Breast epithelium (tissue), 4 donors: ENCODE results near the gene CROCC2. TPM values are rescaled to one million over a fixed set of nuclear protein-coding genes. Genes with fewer than 3 reads are reported as not detected.

ENCODE experiments used
- DNase-seq, 2 donors: peaks; one replicate each; pipeline ENCODE4 v3.0.0-alpha.2; 2019; ENCODE audit warnings: low spot score in 2 of 2
- H3K27ac ChIP-seq, 2 donors: fragments of 200-600 bp; sonication (generic) in 1 of 2; one replicate each; pipeline ENCODE4 v1.5.1; 2016 to 2019; ENCODE audit warnings: mild to moderate bottlenecking in 1 of 2
- H3K27me3 ChIP-seq, 2 donors: fragments of 200-600 bp; sonication (generic) in 1 of 2; one replicate each; pipeline versions ENCODE4 v1.5.1 to v1.6.0; 2017 to 2019; ENCODE audit warnings: control low read depth in 1 of 2, mild to moderate bottlenecking in 1 of 2
- H3K36me3 ChIP-seq: fragments of 200-600 bp; one replicate; pipeline ENCODE4 v1.5.1; 2019
- H3K4me1 ChIP-seq, 2 donors: fragments of 200-600 bp; sonication (generic); one replicate each; pipeline ENCODE4 v1.5.1; 2016 to 2019; ENCODE audit warnings: control low read depth in 1 of 2
- H3K4me3 ChIP-seq, 3 donors: fragments of 200-600 bp; sonication (generic); 1 replicate in 2 of 3; 2 replicates in 1 of 3; pipeline ENCODE4 v1.5.1; 2016 to 2019; ENCODE audit warnings: mild to moderate bottlenecking in 3 of 3, moderate library complexity in 2 of 3
- H3K9me3 ChIP-seq, 2 donors: fragments of 200-600 bp; sonication (generic) in 1 of 2; one replicate each; pipeline ENCODE4 v1.5.1; 2016 to 2019; ENCODE audit warnings: control low read depth in 1 of 2
- POLR2A ChIP-seq: fragments of 450-650 bp; IDR thresholded peaks from one replicate; pipeline ENCODE4 v1.6.1; 2016; ENCODE audit warnings: antibody characterized with exemption, mild to moderate bottlenecking, moderate library complexity
- POLR2AphosphoS5 ChIP-seq, 3 donors: sonication (generic); formaldehyde crosslinking; IDR thresholded peaks; one replicate each; pipeline ENCODE4 v1.6.1; 2017; ENCODE audit warnings: antibody characterized with exemption in 3 of 3
- intact Hi-C: fragments of 100-400 bp; cut with DNase I; formaldehyde crosslinking; loops from one replicate; pipeline ENCODE4 v1.15.1; 2023; ENCODE audit warnings: low total_unique reads
- total RNA-seq, 3 donors: library from RNA; depleted of rRNA; stranded (reverse); fragments of >200 nt; gene quantifications; one replicate each; pipeline ENCODE4 v1.1.0, GENCODE V29; 2016
- TF ChIP-seq, protein P1 (sequence below), 3 donors: fragments of 450-650 bp; IDR thresholded peaks; one replicate each; pipeline ENCODE4 v1.5.1; 2016 to 2017; ENCODE audit warnings: antibody characterized with exemption in 3 of 3, mild to moderate bottlenecking in 3 of 3, moderate library complexity in 3 of 3

Gene CROCC2
- total RNA-seq, 3 donors from 2014 or later = 0.33 TPM; not detected in 2

- H3K4me3 ChIP-seq = no peak overlapping the region
- H3K27me3 ChIP-seq = no peaks in the 10 kb centered on the region
- DNase-seq = no peak
- no peaks in the 10 kb centered on the region for H3K4me1 ChIP-seq
- intact Hi-C loops = no loop called here
- TF ChIP-seq POLR2A (no peak), POLR2AphosphoS5 (IDR thresholded peaks at IDR 0.05) (no peak)
- TF ChIP-seq, protein P1, sequence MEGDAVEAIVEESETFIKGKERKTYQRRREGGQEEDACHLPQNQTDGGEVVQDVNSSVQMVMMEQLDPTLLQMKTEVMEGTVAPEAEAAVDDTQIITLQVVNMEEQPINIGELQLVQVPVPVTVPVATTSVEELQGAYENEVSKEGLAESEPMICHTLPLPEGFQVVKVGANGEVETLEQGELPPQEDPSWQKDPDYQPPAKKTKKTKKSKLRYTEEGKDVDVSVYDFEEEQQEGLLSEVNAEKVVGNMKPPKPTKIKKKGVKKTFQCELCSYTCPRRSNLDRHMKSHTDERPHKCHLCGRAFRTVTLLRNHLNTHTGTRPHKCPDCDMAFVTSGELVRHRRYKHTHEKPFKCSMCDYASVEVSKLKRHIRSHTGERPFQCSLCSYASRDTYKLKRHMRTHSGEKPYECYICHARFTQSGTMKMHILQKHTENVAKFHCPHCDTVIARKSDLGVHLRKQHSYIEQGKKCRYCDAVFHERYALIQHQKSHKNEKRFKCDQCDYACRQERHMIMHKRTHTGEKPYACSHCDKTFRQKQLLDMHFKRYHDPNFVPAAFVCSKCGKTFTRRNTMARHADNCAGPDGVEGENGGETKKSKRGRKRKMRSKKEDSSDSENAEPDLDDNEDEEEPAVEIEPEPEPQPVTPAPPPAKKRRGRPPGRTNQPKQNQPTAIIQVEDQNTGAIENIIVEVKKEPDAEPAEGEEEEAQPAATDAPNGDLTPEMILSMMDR (IDR thresholded peaks at IDR 0.05) = no peak
- no peaks in the 10 kb centered on the region for H3K9me3 ChIP-seq
- H3K27ac ChIP-seq = no peak overlapping the region
- H3K36me3 ChIP-seq = no peaks in the 10 kb centered on the region
Measured at GRCh38 chr2:241041589-241042158, 135.5 kb downstream of the CROCC2 start.

Other genes with a start within 250 kb of the CROCC2 start
- not detected for gene AQP12B, start 223.5 kb upstream of the CROCC2 start, total RNA-seq
- gene AQP12A, start 214.5 kb upstream of the CROCC2 start, total RNA-seq = not detected
- under 1 TPM in 2 of 3 donors, not detected in 1; under 0.01 to 0.29 TPM for gene KIF1A, start 86.1 kb upstream of the CROCC2 start, total RNA-seq
- gene AGXT, start 37.5 kb upstream of the CROCC2 start, total RNA-seq = under 1 TPM in 1 of 3 donors, not detected in 2; under 0.01 TPM
- 1 to 10 TPM in 1 of 3 donors, under 1 TPM in 1, not detected in 1; 0.15 to 2.3 TPM for gene MAB21L4, start 10.2 kb upstream of the CROCC2 start, total RNA-seq
- gene SNED1, start 92.3 kb downstream of the CROCC2 start, total RNA-seq = 10 to 100 TPM; 27.1 to 46.9 (median 35.2) TPM
- 10 to 100 TPM; 35.7 to 54.6 (median 50.2) TPM for gene MTERF4, start 196.0 kb downstream of the CROCC2 start, total RNA-seq
- gene PASK, start 243.1 kb downstream of the CROCC2 start, total RNA-seq = 1 to 10 TPM; 4.3 to 7.3 (median 6.6) TPM
- 10 to 100 TPM; 39.4 to 50.9 (median 43.6) TPM for gene PPP1R7, start 244.1 kb downstream of the CROCC2 start, total RNA-seq